NCI-H1105 (cell line): ENCODE data around the gene MCHR1.
"Not testable (repeated sequence)": the region's sequence is repeated elsewhere in the genome, so short reads cannot be mapped to it uniquely, and the experiment has no call there.

ENCODE experiments used
- DNase-seq: peaks from one replicate; lab custom pipeline; 2025; lab: John Stamatoyannopoulos, UW

The MCHR1 gene

GRCh38 chr22:40679249-40679963 lies at the start of gene MCHR1:
Gene MCHR1, plus strand, starts transcription at chr22:40679484. Its CDS starts 169 bp downstream, at chr22:40679653.
- no peak for DNase-seq

GRCh38 chr22:40631925-40632324 lies 47.4 kb upstream of the MCHR1 start:
- no peak for DNase-seq

- DNase-seq: no peak
Observed at GRCh38 chr22:40633036-40633435, 46.2 kb upstream of the MCHR1 start.

GRCh38 chr22:40634119-40634903 lies 45.0 kb upstream of the MCHR1 start:
- DNase-seq: no peak

- no peak for DNase-seq
Observed at GRCh38 chr22:40635043-40635939, 44.0 kb upstream of the MCHR1 start.

- no peak for DNase-seq
Observed at GRCh38 chr22:40635940-40636379, 43.3 kb upstream of the MCHR1 start.

- DNase-seq: peak; percentile 97
Observed at GRCh38 chr22:40636380-40637182, 42.7 kb upstream of the MCHR1 start, which contains the start of gene MRTFA. Gene MRTFA, minus strand, starts transcription at chr22:40636719.

- peak; percentile 38 for DNase-seq
Observed at GRCh38 chr22:40637183-40638150, 41.8 kb upstream of the MCHR1 start.

GRCh38 chr22:40638261-40638660 lies 41.0 kb upstream of the MCHR1 start:
- no peak for DNase-seq

GRCh38 chr22:40641269-40641668 lies 38.0 kb upstream of the MCHR1 start:
- DNase-seq: no peak

GRCh38 chr22:40642316-40642715 lies 37.0 kb upstream of the MCHR1 start:
- no peak for DNase-seq

GRCh38 chr22:40645579-40646197 lies 33.6 kb upstream of the MCHR1 start:
- no peak for DNase-seq

- no peak for DNase-seq
Observed at GRCh38 chr22:40648386-40648785, 30.9 kb upstream of the MCHR1 start.

- DNase-seq: no peak
Observed at GRCh38 chr22:40651057-40651456, 28.2 kb upstream of the MCHR1 start.

GRCh38 chr22:40651563-40652501 lies 27.5 kb upstream of the MCHR1 start:
- DNase-seq: peak; percentile 91

- DNase-seq: no peak
Observed at GRCh38 chr22:40653361-40653760, 25.9 kb upstream of the MCHR1 start.

GRCh38 chr22:40654522-40655167 lies 24.6 kb upstream of the MCHR1 start:
- peak; percentile 30 for DNase-seq

- not testable (repeated sequence) for DNase-seq
Observed at GRCh38 chr22:40655941-40656340, 23.3 kb upstream of the MCHR1 start.
